OCI-LY3 (cell line): ENCODE results near the gene WWOX.

Experiments
- H2AFZ ChIP-seq: fragments of 200-600, 300-600 bp; shearing (Covaris generic); 2 replicates; pipeline ENCODE4 v1.6.0; 2014; ENCODE audit warnings: antibody characterized with exemption, low read depth, low read length
- H3K27ac ChIP-seq: fragments of 200-600, 300-600 bp; sonication (generic); 2 replicates; pipeline ENCODE4 v1.5.1; 2014; ENCODE audit warnings: mild to moderate bottlenecking, low read length, moderate library complexity, mixed read lengths
- H3K27me3 ChIP-seq: fragments of 200-600, 300-600 bp; sonication (generic); 2 replicates; pipeline ENCODE4 v1.6.1; 2014; ENCODE audit warnings: low read depth, low read length, mixed read lengths
- H3K36me3 ChIP-seq: fragments of 200-600, 300-600 bp; sonication (generic); replicated peaks from 2 replicates; pipeline ENCODE3; 2014; ENCODE audit warnings: low read depth, low read length, mixed read lengths
- H3K4me1 ChIP-seq: fragments of 300-600, 200-600 bp; sonication (generic); 2 replicates; pipeline ENCODE4 v1.6.1; 2014; ENCODE audit warnings: low read length, mixed read lengths
- H3K4me2 ChIP-seq: fragments of 200-600, 300-600 bp; sonication (generic); 2 replicates; pipeline ENCODE4 v1.6.1; 2014; ENCODE audit warnings: low read length, mixed read lengths
- H3K4me3 ChIP-seq: fragments of 300-600, 200-600 bp; sonication (generic); 2 replicates; pipeline ENCODE4 v1.5.1; 2014; ENCODE audit warnings: antibody characterized with exemption, mild to moderate bottlenecking, low read length, moderate library complexity
- H3K79me2 ChIP-seq: fragments of 300-600, 200-600 bp; shearing (Covaris generic); 2 replicates; pipeline ENCODE4 v1.6.1; 2014; ENCODE audit warnings: mild to moderate bottlenecking, low read length, mixed read lengths
- H3K9ac ChIP-seq: fragments of 300-600, 200-600 bp; shearing (Covaris generic); 2 replicates; pipeline ENCODE4 v1.6.0; 2014; ENCODE audit warnings: mild to moderate bottlenecking, low read length, moderate library complexity
- H3K9me3 ChIP-seq: fragments of 200-600, 300-600 bp; shearing (Covaris generic); 2 replicates; pipeline ENCODE4 v1.6.1; 2014; ENCODE audit warnings: low read length, mixed read lengths; ENCODE audit not compliant: insufficient read depth
- H4K20me1 ChIP-seq: fragments of 200-600, 300-600 bp; sonication (generic); 2 replicates; pipeline ENCODE4 v1.6.1; 2016; ENCODE audit warnings: low read length, mixed read lengths; ENCODE audit not compliant: insufficient read depth
- EZH2phosphoT487 ChIP-seq: fragments of 200-600 bp; shearing (Covaris generic); IDR thresholded peaks from 2 replicates; pipeline ENCODE4 v1.6.1; 2018; ENCODE audit warnings: antibody characterized with exemption, mixed run types, low read depth
- TF ChIP-seq, protein P1 (sequence below): fragments of 200-600, 300-600 bp; sonication (generic); IDR thresholded peaks from 2 replicates; pipeline ENCODE4 v1.5.1; 2014; ENCODE audit warnings: antibody characterized with exemption, low read length, low read depth

Gene WWOX

GRCh38 chr16:78277321-78278055 is 178.0 kb downstream of the WWOX start:
- no peak overlapping the region for H3K4me2 ChIP-seq
- H3K27ac ChIP-seq: no peak overlapping the region
- H2AFZ ChIP-seq: no peak overlapping the region
- H3K9me3 ChIP-seq: no peaks in the 10 kb centered on the region
- H3K79me2 ChIP-seq: no peaks in the 10 kb centered on the region
- H3K4me1 ChIP-seq: no peaks in the 10 kb centered on the region
- TF ChIP-seq, protein P1, sequence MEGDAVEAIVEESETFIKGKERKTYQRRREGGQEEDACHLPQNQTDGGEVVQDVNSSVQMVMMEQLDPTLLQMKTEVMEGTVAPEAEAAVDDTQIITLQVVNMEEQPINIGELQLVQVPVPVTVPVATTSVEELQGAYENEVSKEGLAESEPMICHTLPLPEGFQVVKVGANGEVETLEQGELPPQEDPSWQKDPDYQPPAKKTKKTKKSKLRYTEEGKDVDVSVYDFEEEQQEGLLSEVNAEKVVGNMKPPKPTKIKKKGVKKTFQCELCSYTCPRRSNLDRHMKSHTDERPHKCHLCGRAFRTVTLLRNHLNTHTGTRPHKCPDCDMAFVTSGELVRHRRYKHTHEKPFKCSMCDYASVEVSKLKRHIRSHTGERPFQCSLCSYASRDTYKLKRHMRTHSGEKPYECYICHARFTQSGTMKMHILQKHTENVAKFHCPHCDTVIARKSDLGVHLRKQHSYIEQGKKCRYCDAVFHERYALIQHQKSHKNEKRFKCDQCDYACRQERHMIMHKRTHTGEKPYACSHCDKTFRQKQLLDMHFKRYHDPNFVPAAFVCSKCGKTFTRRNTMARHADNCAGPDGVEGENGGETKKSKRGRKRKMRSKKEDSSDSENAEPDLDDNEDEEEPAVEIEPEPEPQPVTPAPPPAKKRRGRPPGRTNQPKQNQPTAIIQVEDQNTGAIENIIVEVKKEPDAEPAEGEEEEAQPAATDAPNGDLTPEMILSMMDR: no peak
- TF ChIP-seq EZH2phosphoT487: no peak
- H3K36me3 ChIP-seq: no peaks in the 10 kb centered on the region
- no peak overlapping the region for H3K9ac ChIP-seq
- no peaks in the 10 kb centered on the region for H4K20me1 ChIP-seq
- H3K4me3 ChIP-seq: no peak overlapping the region
- no peaks in the 10 kb centered on the region for H3K27me3 ChIP-seq

DNA sequence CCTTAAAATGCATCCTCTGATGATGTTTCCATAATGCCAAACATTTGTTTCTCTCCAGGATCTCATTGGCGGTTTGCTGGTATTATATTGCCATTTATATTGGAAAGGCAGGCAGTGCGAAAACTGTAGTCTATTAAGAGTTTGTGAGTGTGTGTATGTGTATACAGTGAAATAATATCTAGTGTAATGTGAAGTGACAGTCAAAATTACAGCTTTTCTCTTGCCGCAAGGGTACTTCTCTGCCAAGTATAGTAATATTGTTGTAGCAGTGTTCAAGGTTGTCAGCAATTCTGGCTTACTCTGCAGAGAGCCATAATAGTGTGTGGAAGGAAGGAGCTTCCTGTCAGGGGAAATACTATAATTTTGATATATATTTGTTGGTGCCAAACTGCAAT is 178.6 kb downstream of the WWOX start:
- no peak overlapping the region for H3K4me2 ChIP-seq
- no peak overlapping the region for H2AFZ ChIP-seq
- no peak overlapping the region for H3K9ac ChIP-seq

DNA sequence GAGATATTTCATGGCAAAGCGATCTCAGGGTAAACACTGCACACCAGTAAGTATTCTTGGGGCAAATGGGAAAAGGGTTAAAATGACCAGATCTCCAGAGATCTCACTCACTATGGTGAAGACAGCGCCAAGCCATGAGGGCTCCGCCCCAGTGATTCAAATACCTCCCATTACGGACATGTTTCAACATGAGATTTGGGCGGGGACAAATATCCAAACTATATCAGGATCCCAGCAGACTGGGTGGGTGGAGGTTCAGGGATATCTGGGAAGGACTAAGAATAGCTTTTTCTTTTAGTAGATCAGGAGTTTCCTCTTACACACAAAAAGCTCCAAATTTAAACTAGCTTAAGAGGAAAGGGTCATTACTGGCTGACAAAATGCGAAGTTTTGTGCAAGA is 181.7 kb downstream of the WWOX start:
- no peak overlapping the region for H3K4me2 ChIP-seq
- no peak overlapping the region for H3K27ac ChIP-seq
- H4K20me1 ChIP-seq: no peaks in the 10 kb centered on the region
- H3K9me3 ChIP-seq: no peaks in the 10 kb centered on the region
- H3K27me3 ChIP-seq: no peaks in the 10 kb centered on the region
- H3K4me3 ChIP-seq: no peak overlapping the region
- TF ChIP-seq, protein P1: no peak
- no peak for TF ChIP-seq EZH2phosphoT487
- no peaks in the 10 kb centered on the region for H3K36me3 ChIP-seq
- no peak overlapping the region for H3K9ac ChIP-seq
- no peaks in the 10 kb centered on the region for H3K4me1 ChIP-seq
- no peaks in the 10 kb centered on the region for H3K79me2 ChIP-seq
- H2AFZ ChIP-seq: no peak overlapping the region

More for the DNA sequence above, 178.6 kb downstream of the WWOX start:
- Histone ChIP-seq H3K9me3 (no peaks in the 10 kb centered on the region), H3K36me3 (no peaks in the 10 kb centered on the region), H3K4me1 (no peaks in the 10 kb centered on the region), H3K27ac (no peak overlapping the region), H3K27me3 (no peaks in the 10 kb centered on the region), H4K20me1 (no peaks in the 10 kb centered on the region), H3K4me3 (no peak overlapping the region), H3K79me2 (no peaks in the 10 kb centered on the region)
- no peak for TF ChIP-seq EZH2phosphoT487
- TF ChIP-seq, protein P1: no peak

GRCh38 chr16:78283548-78284251 is 184.2 kb downstream of the WWOX start:
- no peaks in the 10 kb centered on the region for H3K9me3 ChIP-seq

More at GRCh38 chr16:78283548-78284251, 184.2 kb downstream of the WWOX start:
- H3K36me3 ChIP-seq: no peaks in the 10 kb centered on the region
- no peaks in the 10 kb centered on the region for H3K79me2 ChIP-seq
- TF ChIP-seq EZH2phosphoT487: no peak
- TF ChIP-seq, protein P1: no peak
- H3K9ac ChIP-seq: no peak overlapping the region
- H3K4me2 ChIP-seq: no peak overlapping the region
- H4K20me1 ChIP-seq: no peaks in the 10 kb centered on the region
- H3K27me3 ChIP-seq: no peaks in the 10 kb centered on the region
- H3K4me1 ChIP-seq: no peaks in the 10 kb centered on the region
- no peak overlapping the region for H3K4me3 ChIP-seq
- no peak overlapping the region for H3K27ac ChIP-seq
- H2AFZ ChIP-seq: no peak overlapping the region
